ENCODE data around the gene OR7C1. TPM values are rescaled to one million over a fixed set of nuclear protein-coding genes. Genes with fewer than 3 reads are reported as not detected.

The OR7C1 gene
- total and polyA plus RNA-seq, 2 of the 13 experiments (the other 11 are each of a cell fraction or from before 2014, with no cell fraction given): not detected

GRCh38 chr19:14848822-14849221, 13.8 kb upstream of the OR7C1 start, which contains the start of gene OR7A10:
Gene OR7A10, minus strand, starts transcription at chr19:14848922. Its CDS starts 7,045 bp downstream, at chr19:14841877.
- no peak for TF ChIP-seq HOXA9 (CRISPR knock-in tag; IDR thresholded peaks at IDR 0.05; ENCODE audit: borderline replicate concordance)
- TF ChIP-seq FOXA3 (CRISPR knock-in tag; IDR thresholded peaks at IDR 0.05): no peak
- TF ChIP-seq ATF2 (CRISPR knock-in tag; IDR thresholded peaks at IDR 0.05): no peak
- TF ChIP-seq SETDB1 (CRISPR knock-in tag; IDR thresholded peaks at IDR 0.05; ENCODE audit: borderline replicate concordance): no peak
- no peak for TF ChIP-seq GABPA (IDR thresholded peaks at IDR 0.05; ENCODE audit: low read depth, low read length)
- TF ChIP-seq GABPA (CRISPR knock-in tag; IDR thresholded peaks at IDR 0.05; ENCODE audit: low read depth): no peak
- TF ChIP-seq FLYWCH1 (CRISPR knock-in tag; IDR thresholded peaks at IDR 0.05): no peak
- no peak for TF ChIP-seq CHD4 (IDR thresholded peaks at IDR 0.05; ENCODE audit: borderline replicate concordance, low read length)
- no peak for TF ChIP-seq XRCC5 (optimal IDR thresholded peaks at IDR 0.05; ENCODE audit: low read length)
- no peak for TF ChIP-seq ZNF569 (CRISPR knock-in tag; IDR thresholded peaks at IDR 0.05; ENCODE audit: borderline replicate concordance)
- TF ChIP-seq MBD4 (IDR thresholded peaks at IDR 0.05; ENCODE audit: borderline replicate concordance, low read length): no peak
- no peak for TF ChIP-seq REXO4 (CRISPR knock-in tag; IDR thresholded peaks at IDR 0.05; ENCODE audit: borderline replicate concordance)
- no peak for TF ChIP-seq SAP130 (CRISPR knock-in tag; IDR thresholded peaks at IDR 0.05; ENCODE audit: low read depth)

More at GRCh38 chr19:14848822-14849221, 13.8 kb upstream of the OR7C1 start, which contains the start of gene OR7A10:
- ChIA-PET CTCF (ENCODE audit: low intra/inter-chr PET ratio, low total read pairs) (no interaction called here), POLR2A (no interaction called here)
- no peak for DNase-seq (ENCODE audit: low spot score)
- Histone ChIP-seq H4K20me1 (ENCODE audit: insufficient read depth, low read length) (no peaks in the 10 kb centered on the region), H3K27ac (ENCODE audit: extremely low read length, insufficient read depth, low read length) (no peak within 1 kb of the TSS), H3K4me3 (replicated peaks in 1 of 3; ENCODE audit: insufficient read depth in 1 of 3, low read depth in 2 of 3, low read length in 3 of 3) (no peak within 1 kb of the TSS), H3K27me3 (ENCODE audit: control insufficient read depth in 1 of 2, insufficient read depth in 2 of 2, low read length in 2 of 2) (no peaks in the 10 kb centered on the region; a peak in 1 of 5 replicates), H3K4me1 (ENCODE audit: insufficient read depth, low read length) (no peaks in the 10 kb centered on the region), H3K9ac (ENCODE audit: insufficient read depth, low read depth, low read length) (no peak within 1 kb of the TSS), H3K36me3 (replicated peaks in 1 of 2; ENCODE audit: control insufficient read depth in 1 of 2, insufficient read depth in 2 of 2, low read length in 2 of 2) (no peaks in the 10 kb centered on the region), H3K4me2 (ENCODE audit: low read depth, low read length) (no peak within 1 kb of the TSS), H3K9me3 (ENCODE audit: low read length) (no peaks in the 10 kb centered on the region), H3K79me2 (ENCODE audit: insufficient read depth, low read length) (no peaks in the 10 kb centered on the region), H2AFZ (ENCODE audit: low read length) (no peak within 1 kb of the TSS)
- in situ Hi-C loops (cut with HindIII; ENCODE audit: extremely low pct_ligation_motif_present, low pct_unique_long_range_greater_than_20kb): no loop called here
- 19% methylated on average over 5 of the region's 5 CpGs for WGBS (ENCODE audit: low lambda C conversion rate)
- BruUV-seq (replicated peaks): no TSS peak
- FAIRE-seq: no peak
- intact Hi-C loops (cut with micrococcal nuclease; ENCODE audit: unreplicated experiment): no loop called here
- no peak for ATAC-seq
